HepG2 (cell line): Measurements from ENCODE around the gene CTU2. TPM values are rescaled to one million over a fixed set of nuclear protein-coding genes. Genes with fewer than 3 reads are reported as not detected.

ENCODE experiments used
- ATAC-seq: fragments of 200-7000 bp; cut with Tn5 transposase; 3 replicates; pipeline ENCODE4 v1.9.1; 2020; ENCODE audit warnings: mild to moderate bottlenecking, moderate library complexity
- BruUV-seq: library from RNA; stranded (reverse); fragments of 400-500 nt; replicated peaks from 2 replicates; lab custom pipeline; 2021; lab: Mats Ljungman, UMichigan
- CTCF ChIA-PET: fragments of 300-600 bp; formaldehyde crosslinking; extraction: SDS; loops from one replicate; lab custom pipeline; 2021; ENCODE audit warnings: low total read pairs, inconsistent platforms, low intra/inter-chr PET ratio; lab: Yijun Ruan, JAX
- POLR2A ChIA-PET: fragments of 350-600 bp; sonication (Branson Sonifier 250); formaldehyde crosslinking; loops from one replicate; lab custom pipeline; 2020; ENCODE audit warnings: antibody characterized with exemption, inconsistent platforms; lab: Yijun Ruan, JAX
- DNase-seq: peaks from one replicate; pipeline ENCODE4 v3.0.0-alpha.2; 2015; ENCODE audit warnings: low spot score
- FAIRE-seq: peaks from 3 replicates; lab custom pipeline; 2011; peaks lifted over from hg19 to GRCh38; lab: Jason Lieb, UNC
- H2AFZ ChIP-seq: one replicate; pipeline ENCODE4 v1.6.1; 2011; ENCODE audit warnings: low read length, inconsistent platforms
- H3K27ac ChIP-seq: fragments of 300-600 bp; 3 replicates; pipeline ENCODE4 v1.8.0; 2011; ENCODE audit warnings: mixed run types, mild to moderate bottlenecking, mixed read lengths, low read length, inconsistent platforms; ENCODE audit not compliant: insufficient read depth; ENCODE audit errors: extremely low read length
- H3K27me3 ChIP-seq, 2 experiments: fragments of 200-600 bp in 1 of 2; 2 replicates in 1 of 2; 3 replicates in 1 of 2; pipeline versions ENCODE4 v1.6.0 to v1.8.0; 2011; ENCODE audit warnings: low read length in 2 of 2, mild to moderate bottlenecking in 2 of 2, moderate library complexity in 2 of 2, inconsistent platforms in 1 of 2; ENCODE audit not compliant: insufficient read depth in 2 of 2, control insufficient read depth in 1 of 2
- H3K36me3 ChIP-seq, 2 experiments: fragments of 200-600 bp in 1 of 2; replicated peaks in 1 of 2; 2 replicates in 1 of 2; 3 replicates in 1 of 2; pipeline versions ENCODE4 v1.5.1 to v1.8.0; 2011; ENCODE audit warnings: low read length in 2 of 2, inconsistent platforms in 1 of 2; ENCODE audit not compliant: insufficient read depth in 2 of 2, control insufficient read depth in 1 of 2
- H3K4me1 ChIP-seq: 2 replicates; pipeline ENCODE4 v1.5.1; 2012; ENCODE audit warnings: low read length, inconsistent platforms; ENCODE audit not compliant: insufficient read depth
- H3K4me2 ChIP-seq: 2 replicates; pipeline ENCODE4 v1.6.0; 2011; ENCODE audit warnings: low read depth, low read length, inconsistent platforms
- H3K4me3 ChIP-seq, 3 experiments: fragments of 200-600 bp in 1 of 3; sonication (generic), shearing (Covaris generic) in 1 of 3; replicated peaks in 1 of 3; 2 replicates each; pipeline ENCODE4 v1.5.1; 2011 to 2016; ENCODE audit warnings: low read length in 3 of 3, inconsistent platforms in 2 of 3, low read depth in 2 of 3, mild to moderate bottlenecking in 2 of 3, control low read depth in 1 of 3, mixed read lengths in 1 of 3; ENCODE audit not compliant: insufficient read depth in 1 of 3
- H3K79me2 ChIP-seq: one replicate; pipeline ENCODE4 v1.6.1; 2011; ENCODE audit warnings: low read length, inconsistent platforms; ENCODE audit not compliant: insufficient read depth
- H3K9ac ChIP-seq: 2 replicates; pipeline ENCODE4 v1.6.0; 2011; ENCODE audit warnings: mild to moderate bottlenecking, low read depth, low read length, inconsistent platforms; ENCODE audit not compliant: insufficient read depth
- H3K9me3 ChIP-seq: 2 replicates; pipeline ENCODE4 v1.5.1; 2012; ENCODE audit warnings: mild to moderate bottlenecking, low read length
- H4K20me1 ChIP-seq: 2 replicates; pipeline ENCODE4 v1.6.0; 2011; ENCODE audit warnings: inconsistent platforms, mild to moderate bottlenecking, low read length, moderate library complexity; ENCODE audit not compliant: insufficient read depth
- ASH2L ChIP-seq: fragments of 300-600, 200-600 bp; sonication (generic); IDR thresholded peaks from 2 replicates; pipeline ENCODE4 v1.7.0; 2017; ENCODE audit warnings: low read depth, mild to moderate bottlenecking, moderate library complexity, mixed read lengths, low read length; ENCODE audit not compliant: insufficient read length
- KDM4B ChIP-seq: sonication (generic); formaldehyde crosslinking; IDR thresholded peaks from 2 replicates; pipeline ENCODE4 v1.4.0; 2020; ENCODE audit warnings: missing genetic modification reagents
- LCORL ChIP-seq, 2 experiments: fragments of 450-650 bp in 1 of 2; sonication (generic) in 1 of 2; formaldehyde crosslinking in 1 of 2; IDR thresholded peaks; 2 replicates each; pipeline versions ENCODE4 v1.5.0 to v1.6.1; 2017 to 2020; ENCODE audit warnings: antibody characterized with exemption in 1 of 2, missing genetic modification reagents in 1 of 2
- NFKBIZ ChIP-seq: IDR thresholded peaks from 2 replicates; pipeline ENCODE4 v1.6.1; 2018; ENCODE audit warnings: missing genetic modification reagents, missing compliant biosample characterization
- PHF8 ChIP-seq: sonication (generic); formaldehyde crosslinking; IDR thresholded peaks from 2 replicates; pipeline ENCODE4 v1.5.0; 2020; ENCODE audit warnings: missing genetic modification reagents
- TAF1 ChIP-seq: sonication (generic); formaldehyde crosslinking; IDR thresholded peaks from 2 replicates; pipeline ENCODE4 v1.4.0; 2020; ENCODE audit warnings: missing genetic modification reagents
- ZNF101 ChIP-seq: sonication (generic); formaldehyde crosslinking; IDR thresholded peaks from 2 replicates; pipeline ENCODE4 v1.4.0; 2020; ENCODE audit warnings: mild to moderate bottlenecking, low read depth, missing genetic modification reagents, borderline replicate concordance
- ZNF124 ChIP-seq: sonication (generic); formaldehyde crosslinking; IDR thresholded peaks from 2 replicates; pipeline ENCODE4 v1.4.0; 2020; ENCODE audit warnings: missing genetic modification reagents
- ZNF570 ChIP-seq: sonication (generic); formaldehyde crosslinking; IDR thresholded peaks from 2 replicates; pipeline ENCODE4 v1.4.0; 2020; ENCODE audit warnings: mild to moderate bottlenecking, missing genetic modification reagents, borderline replicate concordance
- ZSCAN21 ChIP-seq: sonication (generic); formaldehyde crosslinking; IDR thresholded peaks from 2 replicates; pipeline ENCODE4 v1.8.0; 2022; ENCODE audit warnings: mild to moderate bottlenecking, missing genetic modification reagents, moderate library complexity, borderline replicate concordance
- WGBS: methylation state at CpG from one replicate; pipeline ENCODE4 v1.1.6; 2017; ENCODE audit warnings: low lambda C conversion rate; 5-methylcytosine and 5-hydroxymethylcytosine counted together
- in situ Hi-C: cut with HindIII; loops from 2 replicates; pipeline ENCODE4 v1.10.0; 2017; ENCODE audit warnings: low pct_unique_long_range_greater_than_20kb; ENCODE audit not compliant: extremely low pct_ligation_motif_present
- intact Hi-C: fragments of 100-400 bp; cut with micrococcal nuclease; formaldehyde crosslinking; loops from one replicate; pipeline ENCODE4 v1.10.0; 2022; ENCODE audit not compliant: unreplicated experiment
- polyA plus RNA-seq, 8 experiments: library from polyadenylated mRNA; depleted of rRNA in 3 of 8; stranded (reverse) in 7 of 8; unstranded in 1 of 8; fragments of >200 nt; fragmentation: Illumina TruSeq in 4 of 8; extraction: Trizol in 4 of 8; gene quantifications; 2 replicates each; pipeline versions ENCODE4 v1.2.1 to v1.2.3, GENCODE V29; 2011 to 2016; ENCODE audit warnings: low read depth in 4 of 8, missing spikeins in 1 of 8, mixed read lengths in 1 of 8; ENCODE audit not compliant: insufficient read depth in 1 of 8
- total RNA-seq, 5 experiments: library from RNA; depleted of rRNA; stranded (reverse); fragments of >200 nt; fragmentation: Illumina TruSeq; extraction: Trizol; gene quantifications; 2 replicates each; pipeline ENCODE4 v1.2.3, GENCODE V29; 2016; ENCODE audit warnings: low read depth in 1 of 5
- TF ChIP-seq, protein P1 (sequence below): sonication (generic); formaldehyde crosslinking; IDR thresholded peaks from 2 replicates; pipeline ENCODE4 v1.4.0; 2020; ENCODE audit warnings: missing genetic modification reagents
- TF ChIP-seq, protein P2 (sequence below): sonication (generic); formaldehyde crosslinking; IDR thresholded peaks from 2 replicates; pipeline ENCODE4 v1.9.0; 2021; ENCODE audit warnings: missing genetic modification reagents, mild to moderate bottlenecking, borderline replicate concordance
- TF ChIP-seq, protein P3 (sequence below): sonication (generic); formaldehyde crosslinking; IDR thresholded peaks from 2 replicates; pipeline ENCODE4 v1.5.1; 2020; ENCODE audit warnings: mild to moderate bottlenecking, missing genetic modification reagents, moderate library complexity

Gene CTU2
- total and polyA plus RNA-seq, 2 of the 13 experiments (the other 11 are each of a cell fraction or from before 2014, with no cell fraction given) = 13.3 to 21.9 TPM

DNA sequence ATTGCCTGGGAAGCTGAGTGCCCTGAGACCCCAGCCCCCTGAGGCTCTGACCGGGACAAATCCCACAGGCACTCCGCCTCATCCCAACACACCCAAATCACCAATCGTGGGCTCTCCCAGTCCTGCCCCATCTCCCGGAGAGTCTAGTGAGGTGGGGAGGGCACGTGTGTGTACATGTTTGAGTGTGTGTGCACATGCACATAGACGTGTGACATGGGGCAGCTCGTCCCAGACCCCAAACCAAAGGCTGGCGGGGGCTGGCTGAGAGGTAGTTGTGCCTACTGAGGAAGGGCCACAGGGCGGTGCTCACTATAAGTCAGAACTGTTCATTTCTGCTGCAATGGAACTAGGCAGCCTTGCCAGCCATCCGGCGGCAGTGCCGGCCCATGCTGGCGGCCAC lies 28.6 kb upstream of the CTU2 start (continued):
- TF ChIP-seq PHF8 (0 out of 2 replicates have a peak, but pooled peaks have one; percentile 20), ASH2L (no peak)

DNA sequence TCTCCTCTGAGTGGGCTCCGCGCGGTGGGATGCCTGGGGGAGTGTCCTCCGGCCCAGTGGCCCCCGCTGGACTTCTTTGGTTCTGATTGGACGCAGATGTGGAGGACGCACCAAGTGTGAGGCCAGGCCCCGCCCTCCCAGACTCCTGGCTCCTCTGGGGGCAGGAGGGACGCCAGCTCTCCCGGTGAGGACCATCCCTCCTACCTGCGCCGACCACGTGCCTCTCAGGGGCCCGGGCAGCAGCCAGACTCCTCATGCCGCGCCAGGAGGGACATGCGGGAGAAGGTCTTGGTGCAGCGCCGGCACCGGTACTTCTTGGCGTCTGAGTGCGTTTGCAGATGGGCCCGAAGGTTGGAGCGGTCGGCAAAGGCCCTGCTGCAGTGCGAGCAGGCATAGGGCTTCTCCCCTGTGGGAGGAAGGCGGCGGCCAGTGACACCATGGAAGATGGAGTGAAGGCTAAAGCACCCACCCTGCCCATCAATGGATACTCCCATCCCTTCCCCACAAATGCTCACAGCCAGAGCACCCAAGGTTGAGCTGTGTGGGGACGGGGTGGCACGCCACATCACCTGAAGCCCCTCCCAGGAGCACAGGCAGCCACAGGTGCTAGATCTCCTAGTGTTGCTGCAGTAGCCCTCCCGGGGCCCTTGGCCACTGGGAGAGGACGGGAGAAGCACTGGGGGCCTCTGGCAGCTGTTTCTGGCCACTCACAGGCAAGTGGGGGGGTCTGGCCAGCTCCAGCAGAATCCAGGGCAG lies 27.9 kb upstream of the CTU2 start:
- H3K27me3 ChIP-seq = peaks cover 7 to 23% of the 10 kb centered on the region in 2 experiments; a peak in 4 of 5 replicates
- ATAC-seq (no peak), DNase-seq (no peak), FAIRE-seq (no peak)
- H3K4me3 ChIP-seq = no peak overlapping the region
- H4K20me1 ChIP-seq = peaks cover 5% of the 10 kb centered on the region; the same call in 1 of the 2 replicates
- H3K79me2 ChIP-seq = no peaks in the 10 kb centered on the region
- ChIA-PET CTCF (no interaction called here), POLR2A (no interaction called here)
- peaks cover 36% of the 10 kb centered on the region for H3K4me1 ChIP-seq
- no peak overlapping the region for H2AFZ ChIP-seq
- no TSS peak for BruUV-seq
- H3K4me2 ChIP-seq = no peak overlapping the region
- WGBS = 63% methylated on average over 15 of the region's 32 CpGs
- H3K9me3 ChIP-seq = no peaks in the 10 kb centered on the region
- H3K27ac ChIP-seq = no peak overlapping the region
- no peaks in the 10 kb centered on the region; a peak in 1 of 5 replicates for H3K36me3 ChIP-seq
- intact Hi-C loops (no loop called here), in situ Hi-C loops (no loop called here)
- no peak overlapping the region for H3K9ac ChIP-seq
- peak; percentile 17; the same call in 1 of the 2 replicates for TF ChIP-seq ZSCAN21 (CRISPR knock-in tag)
- TF ChIP-seq KDM4B (CRISPR knock-in tag) = no peak
- TF ChIP-seq, protein P1, sequence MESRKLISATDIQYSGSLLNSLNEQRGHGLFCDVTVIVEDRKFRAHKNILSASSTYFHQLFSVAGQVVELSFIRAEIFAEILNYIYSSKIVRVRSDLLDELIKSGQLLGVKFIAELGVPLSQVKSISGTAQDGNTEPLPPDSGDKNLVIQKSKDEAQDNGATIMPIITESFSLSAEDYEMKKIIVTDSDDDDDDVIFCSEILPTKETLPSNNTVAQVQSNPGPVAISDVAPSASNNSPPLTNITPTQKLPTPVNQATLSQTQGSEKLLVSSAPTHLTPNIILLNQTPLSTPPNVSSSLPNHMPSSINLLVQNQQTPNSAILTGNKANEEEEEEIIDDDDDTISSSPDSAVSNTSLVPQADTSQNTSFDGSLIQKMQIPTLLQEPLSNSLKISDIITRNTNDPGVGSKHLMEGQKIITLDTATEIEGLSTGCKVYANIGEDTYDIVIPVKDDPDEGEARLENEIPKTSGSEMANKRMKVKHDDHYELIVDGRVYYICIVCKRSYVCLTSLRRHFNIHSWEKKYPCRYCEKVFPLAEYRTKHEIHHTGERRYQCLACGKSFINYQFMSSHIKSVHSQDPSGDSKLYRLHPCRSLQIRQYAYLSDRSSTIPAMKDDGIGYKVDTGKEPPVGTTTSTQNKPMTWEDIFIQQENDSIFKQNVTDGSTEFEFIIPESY = no peak
- no peak for TF ChIP-seq ZNF570 (CRISPR knock-in tag)
- TF ChIP-seq LCORL (IDR thresholded peaks at IDR 0.05) = no peak
- TF ChIP-seq LCORL (CRISPR knock-in tag; IDR thresholded peaks at IDR 0.05) = no peak
- TF ChIP-seq, protein P2, sequence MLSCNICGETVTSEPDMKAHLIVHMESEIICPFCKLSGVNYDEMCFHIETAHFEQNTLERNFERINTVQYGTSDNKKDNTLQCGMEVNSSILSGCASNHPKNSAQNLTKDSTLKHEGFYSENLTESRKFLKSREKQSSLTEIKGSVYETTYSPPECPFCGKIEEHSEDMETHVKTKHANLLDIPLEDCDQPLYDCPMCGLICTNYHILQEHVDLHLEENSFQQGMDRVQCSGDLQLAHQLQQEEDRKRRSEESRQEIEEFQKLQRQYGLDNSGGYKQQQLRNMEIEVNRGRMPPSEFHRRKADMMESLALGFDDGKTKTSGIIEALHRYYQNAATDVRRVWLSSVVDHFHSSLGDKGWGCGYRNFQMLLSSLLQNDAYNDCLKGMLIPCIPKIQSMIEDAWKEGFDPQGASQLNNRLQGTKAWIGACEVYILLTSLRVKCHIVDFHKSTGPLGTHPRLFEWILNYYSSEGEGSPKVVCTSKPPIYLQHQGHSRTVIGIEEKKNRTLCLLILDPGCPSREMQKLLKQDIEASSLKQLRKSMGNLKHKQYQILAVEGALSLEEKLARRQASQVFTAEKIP (CRISPR knock-in tag) = no peak
- TF ChIP-seq, protein P3, sequence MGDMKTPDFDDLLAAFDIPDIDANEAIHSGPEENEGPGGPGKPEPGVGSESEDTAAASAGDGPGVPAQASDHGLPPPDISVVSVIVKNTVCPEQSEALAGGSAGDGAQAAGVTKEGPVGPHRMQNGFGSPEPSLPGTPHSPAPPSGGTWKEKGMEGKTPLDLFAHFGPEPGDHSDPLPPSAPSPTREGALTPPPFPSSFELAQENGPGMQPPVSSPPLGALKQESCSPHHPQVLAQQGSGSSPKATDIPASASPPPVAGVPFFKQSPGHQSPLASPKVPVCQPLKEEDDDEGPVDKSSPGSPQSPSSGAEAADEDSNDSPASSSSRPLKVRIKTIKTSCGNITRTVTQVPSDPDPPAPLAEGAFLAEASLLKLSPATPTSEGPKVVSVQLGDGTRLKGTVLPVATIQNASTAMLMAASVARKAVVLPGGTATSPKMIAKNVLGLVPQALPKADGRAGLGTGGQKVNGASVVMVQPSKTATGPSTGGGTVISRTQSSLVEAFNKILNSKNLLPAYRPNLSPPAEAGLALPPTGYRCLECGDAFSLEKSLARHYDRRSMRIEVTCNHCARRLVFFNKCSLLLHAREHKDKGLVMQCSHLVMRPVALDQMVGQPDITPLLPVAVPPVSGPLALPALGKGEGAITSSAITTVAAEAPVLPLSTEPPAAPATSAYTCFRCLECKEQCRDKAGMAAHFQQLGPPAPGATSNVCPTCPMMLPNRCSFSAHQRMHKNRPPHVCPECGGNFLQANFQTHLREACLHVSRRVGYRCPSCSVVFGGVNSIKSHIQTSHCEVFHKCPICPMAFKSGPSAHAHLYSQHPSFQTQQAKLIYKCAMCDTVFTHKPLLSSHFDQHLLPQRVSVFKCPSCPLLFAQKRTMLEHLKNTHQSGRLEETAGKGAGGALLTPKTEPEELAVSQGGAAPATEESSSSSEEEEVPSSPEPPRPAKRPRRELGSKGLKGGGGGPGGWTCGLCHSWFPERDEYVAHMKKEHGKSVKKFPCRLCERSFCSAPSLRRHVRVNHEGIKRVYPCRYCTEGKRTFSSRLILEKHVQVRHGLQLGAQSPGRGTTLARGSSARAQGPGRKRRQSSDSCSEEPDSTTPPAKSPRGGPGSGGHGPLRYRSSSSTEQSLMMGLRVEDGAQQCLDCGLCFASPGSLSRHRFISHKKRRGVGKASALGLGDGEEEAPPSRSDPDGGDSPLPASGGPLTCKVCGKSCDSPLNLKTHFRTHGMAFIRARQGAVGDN (CRISPR knock-in tag) = peak; percentile 29
- TF ChIP-seq TAF1 = no peak
- no peak for TF ChIP-seq ZNF124 (CRISPR knock-in tag)
- no peak for TF ChIP-seq NFKBIZ (CRISPR knock-in tag)
- no peak for TF ChIP-seq ZNF101 (CRISPR knock-in tag)
